Loucy (cell line): ENCODE data around the gene ARRB1.

Source experiments
- H2AFZ ChIP-seq: fragments of 200-600 bp; sonication (generic); 2 replicates; pipeline ENCODE4 v1.6.0; 2016; ENCODE audit warnings: antibody characterized with exemption, mild to moderate bottlenecking, low read length, moderate library complexity
- H3F3A ChIP-seq: fragments of 200-600 bp; 2 replicates; pipeline ENCODE4 v1.6.0; 2016; ENCODE audit warnings: antibody characterized with exemption, low read depth, mild to moderate bottlenecking
- H3K27me3 ChIP-seq: fragments of 200-600 bp; sonication (generic); 2 replicates; pipeline ENCODE4 v1.6.1; 2014; ENCODE audit warnings: low read length, mild to moderate bottlenecking; ENCODE audit not compliant: insufficient read depth, poor library complexity, severe bottlenecking
- H3K36me3 ChIP-seq: fragments of 200-600 bp; sonication (generic); 2 replicates; pipeline ENCODE4 v1.6.1; 2016; ENCODE audit warnings: low read length; ENCODE audit not compliant: insufficient read depth
- H3K4me1 ChIP-seq: fragments of 200-600 bp; sonication (generic); 2 replicates; pipeline ENCODE4 v1.5.1; 2014; ENCODE audit warnings: low read length, mild to moderate bottlenecking; ENCODE audit not compliant: insufficient read depth, poor library complexity, severe bottlenecking
- H3K4me2 ChIP-seq: fragments of 200-600 bp; sonication (generic); 2 replicates; pipeline ENCODE4 v1.6.0; 2014; ENCODE audit warnings: antibody characterized with exemption, low read length, low read depth, mild to moderate bottlenecking; ENCODE audit not compliant: poor library complexity, severe bottlenecking
- H3K4me3 ChIP-seq: fragments of 200-600 bp; sonication (generic); 2 replicates; pipeline ENCODE4 v1.5.1; 2014; ENCODE audit warnings: low read length, mild to moderate bottlenecking, mixed read lengths; ENCODE audit not compliant: poor library complexity, severe bottlenecking
- H3K79me2 ChIP-seq: fragments of 200-600 bp; sonication (generic); 2 replicates; pipeline ENCODE4 v1.6.1; 2014; ENCODE audit warnings: low read length; ENCODE audit not compliant: insufficient read depth
- H3K9ac ChIP-seq: fragments of 200-600 bp; sonication (generic); 2 replicates; pipeline ENCODE4 v1.6.0; 2014; ENCODE audit warnings: mild to moderate bottlenecking, low read depth, low read length, moderate library complexity; ENCODE audit not compliant: poor library complexity, severe bottlenecking
- H3K9me2 ChIP-seq: fragments of 200-600 bp; sonication (generic); replicated peaks from 2 replicates; pipeline ENCODE4 v1.6.1; 2016; ENCODE audit warnings: low read depth, low read length, mixed read lengths
- H3K9me3 ChIP-seq: fragments of 200-600 bp; sonication (generic); 2 replicates; pipeline ENCODE4 v1.6.1; 2014; ENCODE audit warnings: mild to moderate bottlenecking, antibody characterized with exemption, low read length, low read depth; ENCODE audit not compliant: insufficient read depth
- H4K20me1 ChIP-seq: fragments of 200-600 bp; sonication (generic); 2 replicates; pipeline ENCODE4 v1.6.0; 2014; ENCODE audit warnings: antibody characterized with exemption, low read length, mild to moderate bottlenecking; ENCODE audit not compliant: insufficient read depth, poor library complexity, severe bottlenecking
- CTCF ChIP-seq: fragments of 200-600 bp; sonication (generic); conservative IDR thresholded peaks from 2 replicates; pipeline ENCODE4 v1.5.1; 2014; ENCODE audit warnings: mild to moderate bottlenecking, antibody characterized with exemption, low read length
- EZH2phosphoT487 ChIP-seq: fragments of 200-600 bp; IDR thresholded peaks from 2 replicates; pipeline ENCODE4 v1.6.1; 2018; ENCODE audit warnings: antibody characterized with exemption, mild to moderate bottlenecking, moderate library complexity, borderline replicate concordance

The ARRB1 gene

DNA sequence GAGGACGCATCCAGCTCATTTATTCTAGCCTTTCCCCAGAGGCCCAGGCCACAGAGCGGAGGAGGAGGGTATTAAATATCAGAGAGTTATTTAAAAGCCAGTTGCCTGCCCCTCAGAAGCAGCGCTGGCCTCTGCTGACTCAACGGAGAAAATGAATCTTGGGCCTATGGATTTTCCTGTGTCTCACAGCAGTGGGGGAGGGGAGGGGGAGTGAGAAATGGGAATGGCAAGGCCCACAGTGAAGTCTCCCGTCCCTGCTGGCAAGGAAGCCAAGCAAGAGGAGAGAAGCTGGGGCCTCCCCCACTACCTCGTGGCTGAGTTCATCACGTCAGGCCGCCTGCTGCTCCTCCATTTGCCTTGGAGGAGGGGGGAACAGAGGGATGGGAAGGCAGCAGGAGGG, 115.4 kb downstream of the ARRB1 start:
- no peak overlapping the region for H3K4me2 ChIP-seq
- H3K9me3 ChIP-seq: no peaks in the 10 kb centered on the region
- TF ChIP-seq EZH2phosphoT487 (no peak), CTCF (no peak)
- H3F3A ChIP-seq: no peaks in the 10 kb centered on the region
- H3K4me1 ChIP-seq: no peaks in the 10 kb centered on the region
- H3K36me3 ChIP-seq: no peaks in the 10 kb centered on the region
- no peak overlapping the region for H3K9ac ChIP-seq
- H3K27me3 ChIP-seq: no peaks in the 10 kb centered on the region
- H4K20me1 ChIP-seq: no peaks in the 10 kb centered on the region
- H3K9me2 ChIP-seq: no peaks in the 10 kb centered on the region
- H3K4me3 ChIP-seq: no peak overlapping the region
- no peak overlapping the region for H2AFZ ChIP-seq
- no peaks in the 10 kb centered on the region for H3K79me2 ChIP-seq

- H3K27me3 ChIP-seq: no peaks in the 10 kb centered on the region
- no peak overlapping the region for H3K9ac ChIP-seq
- H3K36me3 ChIP-seq: no peaks in the 10 kb centered on the region
- no peaks in the 10 kb centered on the region for H3K9me3 ChIP-seq
- H4K20me1 ChIP-seq: no peaks in the 10 kb centered on the region
- no peaks in the 10 kb centered on the region for H3F3A ChIP-seq
- H3K4me2 ChIP-seq: no peak overlapping the region
- no peak for TF ChIP-seq EZH2phosphoT487
- TF ChIP-seq CTCF: no peak
- H3K4me3 ChIP-seq: no peak overlapping the region
- H2AFZ ChIP-seq: no peak overlapping the region
- no peaks in the 10 kb centered on the region for H3K9me2 ChIP-seq
- H3K4me1 ChIP-seq: no peaks in the 10 kb centered on the region
- H3K79me2 ChIP-seq: no peaks in the 10 kb centered on the region
These were observed 117.7 kb downstream of the ARRB1 start for GRCh38 chr11:75233754-75234172.

- no peaks in the 10 kb centered on the region for H3K9me3 ChIP-seq
- no peaks in the 10 kb centered on the region for H3K9me2 ChIP-seq
- H2AFZ ChIP-seq: no peak overlapping the region
- no peak overlapping the region for H3K4me3 ChIP-seq
- no peaks in the 10 kb centered on the region for H3F3A ChIP-seq
- no peak for TF ChIP-seq CTCF
- TF ChIP-seq EZH2phosphoT487: no peak
- H3K36me3 ChIP-seq: no peaks in the 10 kb centered on the region
- no peak overlapping the region for H3K4me2 ChIP-seq
- H3K4me1 ChIP-seq: no peaks in the 10 kb centered on the region
- no peaks in the 10 kb centered on the region for H3K27me3 ChIP-seq
- no peaks in the 10 kb centered on the region for H3K79me2 ChIP-seq
- H3K9ac ChIP-seq: no peak overlapping the region
- H4K20me1 ChIP-seq: no peaks in the 10 kb centered on the region
These were observed 120.8 kb downstream of the ARRB1 start for GRCh38 chr11:75230621-75231020.
